Hypothalamus (tissue), 51 donors: ENCODE results near the gene SERPINA5.
A peak's percentile ranks its signal among the peaks of the same experiment; 100 is the strongest.
"Not testable (repeated sequence)": the region's sequence is repeated elsewhere in the genome, so short reads cannot be mapped to it uniquely, and the experiment has no call there.

Experiments used
- DNase-seq, 51 donors: peaks; one replicate each; lab custom pipeline; 2025; lab: John Stamatoyannopoulos, UW

The SERPINA5 gene

GRCh38 chr14:94597788-94598187, 16.6 kb downstream of the SERPINA5 start:
- no peak for DNase-seq

GRCh38 chr14:94598506-94598815, 17.2 kb downstream of the SERPINA5 start:
- DNase-seq: no peak

GRCh38 chr14:94598816-94599655, 17.8 kb downstream of the SERPINA5 start:
- DNase-seq: peak in 38 of 51 donors; percentile 8 to 92 (median 56)

- no peak for DNase-seq
These were observed 18.4 kb downstream of the SERPINA5 start for GRCh38 chr14:94599656-94600004.

- no peak for DNase-seq
These were observed 18.9 kb downstream of the SERPINA5 start for GRCh38 chr14:94600148-94600545.

GRCh38 chr14:94601884-94602391, 20.7 kb downstream of the SERPINA5 start:
- peak in 30 of 51 donors; percentile 8 to 82 (median 33) for DNase-seq

GRCh38 chr14:94602722-94603121, 21.5 kb downstream of the SERPINA5 start:
- no peak for DNase-seq

GRCh38 chr14:94605361-94605760, 24.1 kb downstream of the SERPINA5 start:
- no peak for DNase-seq

GRCh38 chr14:94608966-94609365, 27.7 kb downstream of the SERPINA5 start:
- not testable (repeated sequence) for DNase-seq

GRCh38 chr14:94611179-94611578, 30.0 kb downstream of the SERPINA5 start:
- no peak for DNase-seq

- DNase-seq: no peak
These were observed 30.9 kb downstream of the SERPINA5 start, which contains the start of gene SERPINA3 for GRCh38 chr14:94612174-94612573. Gene SERPINA3 (plus strand): TSS chr14:94612391. CDS start chr14:94614442, 2,051 bp downstream.

- DNase-seq: no peak
These were observed 31.6 kb downstream of the SERPINA5 start for GRCh38 chr14:94612580-94613554.

- no peak for DNase-seq
These were observed 32.8 kb downstream of the SERPINA5 start for GRCh38 chr14:94613720-94614644.

- no peak for DNase-seq
These were observed 33.6 kb downstream of the SERPINA5 start for GRCh38 chr14:94614802-94615201.

- DNase-seq: no peak
These were observed 34.0 kb downstream of the SERPINA5 start for GRCh38 chr14:94615254-94615653.

GRCh38 chr14:94615823-94616570, 34.8 kb downstream of the SERPINA5 start:
- DNase-seq: no peak

- DNase-seq: no peak
These were observed 36.2 kb downstream of the SERPINA5 start for GRCh38 chr14:94617366-94617941.

- no peak for DNase-seq
These were observed 37.0 kb downstream of the SERPINA5 start for GRCh38 chr14:94617988-94618822.
